NCI-H1105 treated with DMSO at 0.1 percent for 48 hours (cell line): ENCODE data around the gene SVIL.
A peak's percentile ranks its signal among the peaks of the same experiment; 100 is the strongest.
"Not testable (repeated sequence)": the region's sequence is repeated elsewhere in the genome, so short reads cannot be mapped to it uniquely, and the experiment has no call there.

ENCODE experiments used
- DNase-seq: peaks from one replicate; lab custom pipeline; 2025; lab: John Stamatoyannopoulos, UW

SVIL gene

GRCh38 chr10:29600067-29600466, 34.7 kb downstream of the SVIL start:
- DNase-seq, result no peak

- no peak for DNase-seq
Measured at GRCh38 chr10:29598851-29599311, 35.9 kb downstream of the SVIL start.

DNA sequence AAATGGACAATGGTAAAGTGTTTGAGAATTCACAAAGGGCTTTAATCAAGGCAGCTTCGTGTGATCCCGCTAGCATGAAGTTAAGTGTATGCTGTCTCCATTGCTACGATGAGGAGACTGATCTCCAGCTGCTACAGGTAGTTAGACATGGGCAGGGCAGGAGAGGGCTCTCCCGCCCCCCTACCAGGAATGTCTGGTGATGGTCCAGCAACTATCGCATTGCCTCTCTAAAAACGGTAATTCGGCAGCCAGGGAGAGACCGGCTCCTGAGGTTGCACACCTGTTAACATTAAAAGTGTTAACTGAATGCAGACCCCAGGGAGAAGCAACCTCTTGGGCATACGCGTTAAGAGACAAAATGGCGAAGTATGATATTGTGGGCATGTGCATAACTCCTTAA, 37.9 kb downstream of the SVIL start:
- DNase-seq, result no peak

GRCh38 chr10:29596356-29596755, 38.4 kb downstream of the SVIL start:
- no peak for DNase-seq

DNA sequence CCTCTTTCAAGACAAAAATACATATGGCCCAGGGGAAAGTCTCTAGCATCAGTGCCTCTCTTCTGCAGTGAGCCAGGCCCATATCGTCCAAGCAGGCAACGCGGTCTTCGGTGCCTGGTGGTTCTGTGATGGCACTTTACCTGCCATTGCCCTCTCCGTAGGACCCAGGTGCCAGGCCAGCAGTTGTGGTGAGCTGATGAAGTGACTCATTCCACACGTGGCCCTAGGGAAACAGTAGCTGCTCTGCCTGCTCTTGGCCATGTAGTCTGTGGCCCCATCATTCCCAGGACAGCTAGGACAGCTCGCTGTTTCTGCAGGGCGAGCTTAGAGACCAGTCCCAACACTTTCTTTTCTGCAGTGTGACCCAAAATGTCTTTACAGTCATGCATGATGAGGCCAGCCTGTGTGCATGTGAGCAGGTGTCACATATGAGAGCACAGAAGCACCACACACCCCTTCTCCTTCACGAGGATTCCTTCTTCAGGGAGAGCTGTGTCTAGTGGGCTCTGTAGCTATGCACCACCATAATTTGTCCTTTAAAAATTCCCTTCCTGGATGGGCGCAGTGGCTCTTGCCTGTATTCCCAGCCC, 39.0 kb downstream of the SVIL start:
- DNase-seq, result no peak

GRCh38 chr10:29595146-29595545, 39.6 kb downstream of the SVIL start:
- no peak for DNase-seq

GRCh38 chr10:29591651-29591968, 43.2 kb downstream of the SVIL start:
- no peak for DNase-seq

- DNase-seq, result no peak
Measured at GRCh38 chr10:29590915-29591650, 43.7 kb downstream of the SVIL start.

- no peak for DNase-seq
Measured at GRCh38 chr10:29588629-29589421, 45.9 kb downstream of the SVIL start.

- not testable (repeated sequence) for DNase-seq
Measured at GRCh38 chr10:29587750-29588628, 46.8 kb downstream of the SVIL start.

- DNase-seq, result not testable (repeated sequence)
Measured at GRCh38 chr10:29587102-29587749, 47.5 kb downstream of the SVIL start.

GRCh38 chr10:29586509-29586908, 48.3 kb downstream of the SVIL start:
- no peak for DNase-seq

DNA sequence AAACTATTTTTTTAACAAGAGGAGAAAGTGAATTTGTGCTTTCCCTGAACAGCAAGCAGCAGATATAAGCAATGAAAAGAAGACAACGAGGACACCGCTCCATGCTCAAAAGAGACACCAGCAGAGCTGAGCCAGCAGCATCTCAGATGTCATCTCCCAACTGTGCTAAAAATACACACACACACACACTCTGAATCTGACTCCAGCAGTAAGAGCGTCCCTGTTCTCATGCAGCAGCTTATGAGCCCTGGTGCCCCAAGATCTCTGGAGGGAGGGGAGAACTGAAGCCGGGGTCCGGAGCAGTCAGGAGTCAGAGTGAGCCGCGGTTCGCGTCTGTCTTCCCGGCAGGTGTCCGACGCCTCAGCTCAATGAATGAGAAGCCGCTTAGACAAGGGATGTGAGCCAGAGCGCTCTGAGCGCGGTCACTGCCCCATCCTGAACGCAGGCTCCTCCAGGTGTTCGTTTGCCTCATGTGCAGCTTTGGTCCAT, 49.2 kb downstream of the SVIL start:
- peak; percentile 1 for DNase-seq

DNA sequence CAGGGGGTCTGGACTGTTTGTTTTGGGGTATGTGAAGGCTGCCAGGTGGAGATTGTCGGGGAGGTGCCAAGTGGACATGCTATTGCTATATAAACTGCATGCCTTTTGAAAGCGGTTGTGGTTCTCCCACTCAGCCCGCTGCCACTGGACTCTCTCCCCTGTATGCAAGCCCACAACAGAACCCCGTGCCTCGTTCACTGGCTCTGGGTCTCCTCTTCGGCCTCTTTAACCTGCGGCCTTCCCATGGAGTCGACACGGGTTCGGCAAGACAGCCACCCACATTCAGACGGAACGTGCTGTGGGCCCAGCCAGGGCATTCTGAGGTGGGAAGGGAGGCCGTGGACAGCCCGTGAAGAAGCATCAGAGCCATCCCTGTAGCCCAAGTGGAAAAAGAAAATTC, 50.3 kb downstream of the SVIL start:
- DNase-seq, result no peak

DNA sequence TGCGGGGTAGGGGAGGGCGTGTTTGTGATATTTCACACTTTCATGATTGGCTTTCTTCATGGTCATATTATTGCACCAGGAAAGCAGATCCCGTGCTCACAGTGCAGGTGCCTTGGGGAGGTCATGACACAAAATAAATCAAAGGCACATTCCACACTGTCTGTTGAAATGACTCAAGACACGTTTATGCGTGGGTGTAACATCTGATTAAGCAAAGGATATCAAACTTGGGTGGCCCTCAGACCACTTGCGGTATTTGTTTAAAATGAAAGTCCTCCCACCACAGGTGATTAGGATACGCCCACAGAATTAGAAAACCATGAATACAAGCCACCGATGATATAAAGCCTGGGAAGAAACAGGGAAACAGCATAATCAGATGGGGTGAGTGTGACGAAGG, 51.1 kb downstream of the SVIL start:
- DNase-seq, result no peak

- DNase-seq, result not testable (repeated sequence)
Measured at GRCh38 chr10:29582769-29583168, 52.0 kb downstream of the SVIL start.

DNA sequence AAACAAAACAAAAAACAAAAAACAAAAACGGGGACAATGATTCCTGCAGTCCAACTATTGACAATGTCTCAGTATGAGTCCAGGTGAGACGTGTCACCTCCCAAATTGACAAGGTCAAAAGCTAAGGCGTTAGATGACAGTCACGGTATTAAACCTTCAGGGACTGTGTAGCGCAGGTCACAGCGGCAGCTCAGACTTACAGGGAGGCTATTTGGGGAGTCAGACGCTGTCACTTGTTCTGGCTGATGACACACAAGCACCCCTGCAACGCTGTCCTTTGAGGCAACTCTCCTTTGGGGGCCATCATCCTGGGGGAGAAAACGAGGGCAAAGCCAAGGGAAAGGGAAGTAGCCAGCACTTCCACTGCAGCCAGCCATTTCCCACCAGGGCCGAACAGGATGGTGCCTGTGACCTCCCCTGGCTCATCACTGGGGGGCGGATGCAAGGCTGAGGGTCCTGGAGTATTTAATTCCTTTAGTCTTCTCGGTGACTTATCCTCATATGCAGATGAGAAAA, 55.3 kb downstream of the SVIL start:
- no peak for DNase-seq

DNA sequence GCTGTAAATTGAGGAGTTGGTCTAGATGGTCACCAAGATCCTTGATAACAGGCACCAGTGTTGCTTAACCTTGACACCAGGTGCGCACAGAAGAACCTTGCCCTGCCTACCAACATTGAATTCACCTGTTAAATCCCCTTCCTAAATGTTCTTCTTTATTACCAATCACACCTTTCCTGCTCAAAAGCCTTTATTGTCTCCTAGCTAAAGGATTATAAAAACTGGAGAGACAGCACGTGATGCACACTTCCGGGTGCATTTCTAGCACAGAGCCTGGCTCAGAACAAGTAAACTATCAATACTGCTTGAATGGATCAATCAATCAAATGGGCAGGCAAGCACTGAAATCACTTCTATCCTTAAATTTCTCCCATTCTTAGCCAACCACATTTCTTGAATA, 56.3 kb downstream of the SVIL start:
- DNase-seq, result no peak

GRCh38 chr10:29576681-29577080, 58.1 kb downstream of the SVIL start:
- DNase-seq, result no peak

GRCh38 chr10:29575098-29575455, 59.7 kb downstream of the SVIL start:
- no peak for DNase-seq
